K562 (cell line): ENCODE data around the gene DNM1. TPM values are rescaled to one million over a fixed set of nuclear protein-coding genes. Genes with fewer than 3 reads are reported as not detected.

Experiments used
- CXXC5 ChIP-seq: fragments of 250-450 bp; sonication (Bioruptor Pico); IDR thresholded peaks from 2 replicates; pipeline ENCODE4 v1.8.0; 2022; ENCODE audit warnings: inconsistent platforms, mild to moderate bottlenecking, moderate library complexity
- HNRNPLL ChIP-seq: fragments of 200-400 bp; formaldehyde crosslinking; IDR thresholded peaks from 2 replicates; pipeline ENCODE4 v1.6.1; 2017; ENCODE audit warnings: low read length, low read depth, mild to moderate bottlenecking; ENCODE audit not compliant: poor library complexity, severe bottlenecking
- RBBP5 ChIP-seq: fragments of 200-600 bp; sonication (generic); IDR thresholded peaks from 2 replicates; pipeline ENCODE4 v1.6.1; 2012; ENCODE audit warnings: borderline replicate concordance, mild to moderate bottlenecking, low read length, control low read depth, inconsistent platforms; ENCODE audit not compliant: insufficient read depth, poor library complexity, severe bottlenecking
- YY1 ChIP-seq, 3 experiments: IDR thresholded peaks; 2 replicates each; pipeline ENCODE4 v1.6.1; 2011; ENCODE audit warnings: low read length in 2 of 3, mild to moderate bottlenecking in 2 of 3, moderate library complexity in 2 of 3, borderline replicate concordance in 1 of 3, control low read depth in 1 of 3, low read depth in 1 of 3; ENCODE audit not compliant: insufficient read depth in 3 of 3, insufficient replicate concordance in 2 of 3, control insufficient read depth in 1 of 3, insufficient read length in 1 of 3; ENCODE audit errors: extremely low read depth in 1 of 3
- ZNF717 ChIP-seq: fragments of 250-450 bp; sonication (Bioruptor Pico); IDR thresholded peaks from 2 replicates; pipeline ENCODE4 v1.5.0; 2021
- polyA plus RNA-seq, 8 experiments: library from polyadenylated mRNA; depleted of rRNA in 4 of 8; stranded (reverse) in 5 of 8; unstranded in 3 of 8; fragments of >200 nt; fragmentation: Nextera tagmentation in 2 of 8; fragmentation: Illumina TruSeq in 1 of 8; extraction: Ambion mirVana in 2 of 8; extraction: Trizol in 1 of 8; gene quantifications; 2 replicates each; pipeline versions ENCODE4 v1.2.1 to v1.2.3, GENCODE V29; 2011 to 2014; ENCODE audit warnings: inconsistent platforms in 1 of 8, missing spikeins in 1 of 8
- total RNA-seq, 7 experiments: library from RNA; depleted of rRNA in 6 of 7; stranded (reverse); fragments of >200 nt in 6 of 7; fragmentation: Illumina TruSeq in 2 of 7; extraction: Trizol in 2 of 7; gene quantifications; 2 replicates each; pipeline versions ENCODE4 v1.2.1 to v1.2.3, GENCODE V29; 2011 to 2021; ENCODE audit warnings: low replicate concordance in 1 of 7

Gene DNM1
- total and polyA plus RNA-seq, 9 of the 15 experiments (the other 6 are each of a cell fraction or from before 2014, with no cell fraction given), result 0.39 to 23.1 (median 9.1) TPM

DNA sequence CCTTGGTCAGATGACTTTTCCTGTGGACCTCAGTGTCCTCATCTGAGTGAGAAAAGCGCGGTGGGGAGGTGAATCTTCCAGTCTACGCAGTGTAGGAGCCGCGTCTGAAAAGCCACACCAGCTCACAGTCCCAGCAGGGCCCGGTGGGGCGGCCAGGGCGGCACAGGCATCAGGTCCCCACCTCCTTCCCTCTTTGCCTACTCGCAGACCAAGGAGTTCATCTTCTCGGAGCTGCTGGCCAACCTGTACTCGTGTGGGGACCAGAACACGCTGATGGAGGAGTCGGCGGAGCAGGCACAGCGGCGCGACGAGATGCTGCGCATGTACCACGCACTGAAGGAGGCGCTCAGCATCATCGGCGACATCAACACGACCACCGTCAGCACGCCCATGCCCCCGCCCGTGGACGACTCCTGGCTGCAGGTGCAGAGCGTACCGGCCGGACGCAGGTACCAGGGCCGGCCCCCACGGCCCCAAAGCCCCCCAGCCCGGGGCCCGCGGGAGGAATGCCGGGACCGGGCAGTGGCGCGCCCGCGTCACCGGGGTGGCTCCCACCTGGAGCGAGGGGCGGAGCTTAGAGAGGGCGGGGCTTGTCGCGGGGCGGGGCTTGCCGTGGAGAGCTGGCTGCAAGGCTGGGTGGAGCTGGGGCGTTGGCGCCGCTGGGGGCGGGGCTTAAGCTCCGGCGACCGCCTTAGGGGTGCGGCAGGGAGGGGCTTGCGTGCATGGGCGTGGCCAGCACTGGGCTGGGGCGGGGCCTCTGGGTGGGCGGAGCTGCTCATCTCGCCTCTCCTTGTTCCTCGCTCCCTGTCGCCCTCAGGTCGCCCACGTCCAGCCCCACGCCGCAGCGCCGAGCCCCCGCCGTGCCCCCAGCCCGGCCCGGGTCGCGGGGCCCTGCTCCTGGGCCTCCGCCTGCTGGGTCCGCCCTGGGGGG, 47.0 kb downstream of the DNM1 start (continued):
- no peak for TF ChIP-seq ZNF717 (CRISPR knock-in tag)
- peak; percentile 82 for TF ChIP-seq HNRNPLL
- TF ChIP-seq CXXC5 (CRISPR knock-in tag), result peak; percentile 79
- no peak for TF ChIP-seq YY1 (IDR thresholded peaks at IDR 0.05; ENCODE audit: borderline replicate concordance in 1 of 3, control insufficient read depth in 1 of 3, extremely low read depth in 1 of 3, insufficient read depth in 3 of 3, insufficient read length in 1 of 3, insufficient replicate concordance in 2 of 3, low read depth in 1 of 3, low read length in 2 of 3)
- TF ChIP-seq RBBP5, result peak; percentile 91
